Panc1 (cell line): ENCODE data around the gene SYCP1. TPM values are rescaled to one million over a fixed set of nuclear protein-coding genes. Genes with fewer than 3 reads are reported as not detected.
A peak's percentile ranks its signal among the peaks of the same experiment; 100 is the strongest.

Source experiments
- ATAC-seq: fragments of 200-7000 bp; cut with Tn5 transposase; 2 replicates; pipeline ENCODE4 v1.9.1; 2020; ENCODE audit warnings: mild to moderate bottlenecking, moderate library complexity
- BruUV-seq: library from RNA; stranded (reverse); fragments of 400-500 nt; replicated peaks from 2 replicates; lab custom pipeline; 2021; lab: Mats Ljungman, UMichigan
- CTCF ChIA-PET: fragments of 300-600 bp; sonication (Branson Sonifier 250); formaldehyde crosslinking; loops from one replicate; lab custom pipeline; 2022; ENCODE audit warnings: antibody characterized with exemption; lab: Charles Lee
- POLR2A ChIA-PET: fragments of 300-600 bp; sonication (Branson Sonifier 250); formaldehyde crosslinking; loops from one replicate; lab custom pipeline; 2022; ENCODE audit warnings: antibody characterized with exemption; lab: Charles Lee
- DNase-seq: peaks from one replicate; pipeline ENCODE4 v3.0.0-alpha.2; 2010; ENCODE audit warnings: low read depth, low spot score
- H3K27ac ChIP-seq: 2 replicates; pipeline ENCODE4 v1.5.1; 2011; ENCODE audit warnings: mild to moderate bottlenecking, low read length, inconsistent platforms
- H3K27me3 ChIP-seq: fragments of 200-500 bp; sonication (Bioruptor generic); 2 replicates; pipeline ENCODE4 v1.6.0; 2014; ENCODE audit warnings: low read length, inconsistent platforms; ENCODE audit not compliant: control insufficient read depth, insufficient read depth
- H3K36me3 ChIP-seq: fragments of 200-500 bp; sonication (Bioruptor generic); 2 replicates; pipeline ENCODE4 v1.5.1; 2014; ENCODE audit warnings: inconsistent platforms, mild to moderate bottlenecking, low read length, moderate library complexity; ENCODE audit not compliant: control insufficient read depth, insufficient read depth
- H3K4me1 ChIP-seq: 2 replicates; pipeline ENCODE4 v1.5.1; 2011; ENCODE audit warnings: inconsistent platforms, mild to moderate bottlenecking, low read length, moderate library complexity; ENCODE audit not compliant: control insufficient read depth, insufficient read depth
- H3K4me3 ChIP-seq, 2 experiments: 2 replicates each; pipeline ENCODE4 v1.5.1; 2011 to 2012; ENCODE audit warnings: low read depth in 2 of 2, low read length in 2 of 2, mild to moderate bottlenecking in 2 of 2, inconsistent platforms in 1 of 2, moderate library complexity in 1 of 2
- H3K9me3 ChIP-seq: fragments of 200-500 bp; sonication (Bioruptor generic); 2 replicates; pipeline ENCODE4 v1.5.1; 2014; ENCODE audit warnings: low read depth, mild to moderate bottlenecking, inconsistent platforms, low read length, moderate library complexity; ENCODE audit not compliant: control insufficient read depth, insufficient read depth
- POLR2AphosphoS5 ChIP-seq: IDR thresholded peaks from 2 replicates; pipeline ENCODE4 v1.6.1; 2012; ENCODE audit warnings: mild to moderate bottlenecking, low read depth, low read length, moderate library complexity
- SIN3A ChIP-seq: IDR thresholded peaks from 2 replicates; pipeline ENCODE4 v1.6.1; 2012; ENCODE audit warnings: low read depth, mild to moderate bottlenecking, low read length, moderate library complexity, borderline replicate concordance; ENCODE audit not compliant: insufficient read depth
- TCF7L2 ChIP-seq: IDR thresholded peaks from 2 replicates; pipeline ENCODE4 v1.6.1; 2011; ENCODE audit warnings: mild to moderate bottlenecking, low read depth, low read length, inconsistent platforms
- in situ Hi-C: cut with HindIII; loops from 2 replicates; pipeline ENCODE4 v1.10.0; 2016; ENCODE audit warnings: low sequenced_read_pairs, low pct_unique_long_range_greater_than_20kb
- intact Hi-C: fragments of 100-400 bp; cut with micrococcal nuclease; formaldehyde crosslinking; loops from one replicate; pipeline ENCODE4 v1.10.0; 2022; ENCODE audit not compliant: unreplicated experiment
- total RNA-seq: library from RNA; stranded (reverse); gene quantifications from one replicate; pipeline ENCODE4 v1.2.1, GENCODE V29; 2021; ENCODE audit not compliant: unreplicated experiment
- TF ChIP-seq, protein P1 (sequence below), 2 experiments: IDR thresholded peaks; 2 replicates each; pipeline ENCODE4 v1.6.1; 2011 to 2012; ENCODE audit warnings: low read depth in 2 of 2, control low read depth in 1 of 2, low read length in 1 of 2, mild to moderate bottlenecking in 1 of 2, moderate library complexity in 1 of 2; ENCODE audit not compliant: insufficient read depth in 1 of 2
- TF ChIP-seq, protein P2 (sequence below): fragments of 450-650 bp; IDR thresholded peaks from 2 replicates; pipeline ENCODE4 v1.5.1; 2017; ENCODE audit warnings: mild to moderate bottlenecking

The SYCP1 gene
- total RNA-seq, 1 experiment from 2014 or later, result not detected

DNA sequence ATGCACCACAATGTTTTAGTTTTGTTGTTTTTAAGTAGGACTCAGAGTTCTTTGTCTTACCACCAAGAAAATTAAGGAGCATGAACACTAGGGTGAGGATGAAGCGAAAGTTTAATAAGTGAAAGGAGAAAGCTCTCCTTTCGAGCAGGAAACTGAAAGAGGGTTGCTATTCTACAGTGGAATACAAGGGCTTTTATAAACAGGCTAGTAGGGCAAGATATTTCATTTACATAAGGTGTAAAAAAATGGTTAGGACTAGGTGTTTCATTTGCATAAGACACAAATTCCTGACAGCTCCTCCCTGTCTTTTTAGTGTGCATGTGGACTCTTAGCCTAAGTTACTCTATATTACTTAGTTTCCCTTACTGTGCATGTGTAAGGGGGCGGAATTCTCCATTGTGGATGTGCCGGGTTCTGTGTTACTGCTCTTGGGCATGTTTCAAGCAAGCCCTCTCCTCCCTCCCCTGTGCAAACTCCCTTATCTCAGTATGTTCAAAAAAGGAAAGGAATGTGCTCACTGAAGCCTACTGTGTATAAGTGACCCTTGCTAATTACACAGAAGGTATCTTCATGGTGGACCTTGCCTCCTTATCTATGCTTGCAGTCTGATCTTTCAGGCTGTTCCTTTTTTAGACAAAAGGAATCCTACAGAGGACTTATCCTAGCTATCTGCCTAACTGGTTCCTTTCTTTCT lies 182.3 kb downstream of the SYCP1 start:
- CTCF ChIA-PET, result no interaction called here
- no peak for DNase-seq
- H3K36me3 ChIP-seq, result no peaks in the 10 kb centered on the region
- H3K27me3 ChIP-seq, result no peaks in the 10 kb centered on the region; the same call in 1 of the 2 replicates
- no peak for ATAC-seq
- no peaks in the 10 kb centered on the region for H3K9me3 ChIP-seq
- in situ Hi-C loops, result no loop called here
- POLR2A ChIA-PET, result no interaction called here
- no TSS peak for BruUV-seq
- intact Hi-C loops, result no loop called here
- TF ChIP-seq SIN3A (no peak), POLR2AphosphoS5 (no peak), TCF7L2 (no peak)
- TF ChIP-seq, protein P1, sequence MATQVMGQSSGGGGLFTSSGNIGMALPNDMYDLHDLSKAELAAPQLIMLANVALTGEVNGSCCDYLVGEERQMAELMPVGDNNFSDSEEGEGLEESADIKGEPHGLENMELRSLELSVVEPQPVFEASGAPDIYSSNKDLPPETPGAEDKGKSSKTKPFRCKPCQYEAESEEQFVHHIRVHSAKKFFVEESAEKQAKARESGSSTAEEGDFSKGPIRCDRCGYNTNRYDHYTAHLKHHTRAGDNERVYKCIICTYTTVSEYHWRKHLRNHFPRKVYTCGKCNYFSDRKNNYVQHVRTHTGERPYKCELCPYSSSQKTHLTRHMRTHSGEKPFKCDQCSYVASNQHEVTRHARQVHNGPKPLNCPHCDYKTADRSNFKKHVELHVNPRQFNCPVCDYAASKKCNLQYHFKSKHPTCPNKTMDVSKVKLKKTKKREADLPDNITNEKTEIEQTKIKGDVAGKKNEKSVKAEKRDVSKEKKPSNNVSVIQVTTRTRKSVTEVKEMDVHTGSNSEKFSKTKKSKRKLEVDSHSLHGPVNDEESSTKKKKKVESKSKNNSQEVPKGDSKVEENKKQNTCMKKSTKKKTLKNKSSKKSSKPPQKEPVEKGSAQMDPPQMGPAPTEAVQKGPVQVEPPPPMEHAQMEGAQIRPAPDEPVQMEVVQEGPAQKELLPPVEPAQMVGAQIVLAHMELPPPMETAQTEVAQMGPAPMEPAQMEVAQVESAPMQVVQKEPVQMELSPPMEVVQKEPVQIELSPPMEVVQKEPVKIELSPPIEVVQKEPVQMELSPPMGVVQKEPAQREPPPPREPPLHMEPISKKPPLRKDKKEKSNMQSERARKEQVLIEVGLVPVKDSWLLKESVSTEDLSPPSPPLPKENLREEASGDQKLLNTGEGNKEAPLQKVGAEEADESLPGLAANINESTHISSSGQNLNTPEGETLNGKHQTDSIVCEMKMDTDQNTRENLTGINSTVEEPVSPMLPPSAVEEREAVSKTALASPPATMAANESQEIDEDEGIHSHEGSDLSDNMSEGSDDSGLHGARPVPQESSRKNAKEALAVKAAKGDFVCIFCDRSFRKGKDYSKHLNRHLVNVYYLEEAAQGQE (IDR thresholded peaks at IDR 0.05; ENCODE audit: insufficient read depth in 1 of 2, low read depth in 2 of 2, low read length in 1 of 2), result no peak
- TF ChIP-seq, protein P2, sequence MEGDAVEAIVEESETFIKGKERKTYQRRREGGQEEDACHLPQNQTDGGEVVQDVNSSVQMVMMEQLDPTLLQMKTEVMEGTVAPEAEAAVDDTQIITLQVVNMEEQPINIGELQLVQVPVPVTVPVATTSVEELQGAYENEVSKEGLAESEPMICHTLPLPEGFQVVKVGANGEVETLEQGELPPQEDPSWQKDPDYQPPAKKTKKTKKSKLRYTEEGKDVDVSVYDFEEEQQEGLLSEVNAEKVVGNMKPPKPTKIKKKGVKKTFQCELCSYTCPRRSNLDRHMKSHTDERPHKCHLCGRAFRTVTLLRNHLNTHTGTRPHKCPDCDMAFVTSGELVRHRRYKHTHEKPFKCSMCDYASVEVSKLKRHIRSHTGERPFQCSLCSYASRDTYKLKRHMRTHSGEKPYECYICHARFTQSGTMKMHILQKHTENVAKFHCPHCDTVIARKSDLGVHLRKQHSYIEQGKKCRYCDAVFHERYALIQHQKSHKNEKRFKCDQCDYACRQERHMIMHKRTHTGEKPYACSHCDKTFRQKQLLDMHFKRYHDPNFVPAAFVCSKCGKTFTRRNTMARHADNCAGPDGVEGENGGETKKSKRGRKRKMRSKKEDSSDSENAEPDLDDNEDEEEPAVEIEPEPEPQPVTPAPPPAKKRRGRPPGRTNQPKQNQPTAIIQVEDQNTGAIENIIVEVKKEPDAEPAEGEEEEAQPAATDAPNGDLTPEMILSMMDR, result no peak
- H3K27ac ChIP-seq, result no peak overlapping the region
- H3K4me3 ChIP-seq, result no peak overlapping the region
- H3K4me1 ChIP-seq, result no peaks in the 10 kb centered on the region

DNA sequence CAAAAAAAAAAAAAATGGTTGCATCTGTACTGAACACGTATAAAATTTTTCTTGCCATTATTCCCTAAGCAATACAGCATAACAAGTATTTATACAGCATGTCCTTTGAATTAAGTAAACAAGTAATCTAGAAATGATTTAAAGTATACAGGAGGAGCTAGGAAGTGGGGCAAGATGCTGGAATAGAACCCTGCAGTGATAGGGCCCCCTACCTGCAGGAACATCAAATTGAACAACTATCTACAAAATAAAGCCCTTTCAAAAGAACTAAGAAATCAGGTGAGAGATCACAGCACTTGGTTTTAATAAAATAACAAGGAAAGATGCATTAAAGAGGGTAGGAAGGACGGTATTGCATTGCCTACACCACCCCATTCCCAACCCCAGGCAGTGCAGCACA lies 185.8 kb downstream of the SYCP1 start:
- DNase-seq (no peak), ATAC-seq (no peak)
- H3K4me1 ChIP-seq, result no peaks in the 10 kb centered on the region
- TF ChIP-seq SIN3A (no peak), POLR2AphosphoS5 (no peak), TCF7L2 (no peak)
- TF ChIP-seq, protein P2, result peak; percentile 7; the same call in 1 of the 2 replicates
- TF ChIP-seq, protein P1 (IDR thresholded peaks at IDR 0.05; ENCODE audit: insufficient read depth in 1 of 2, low read depth in 2 of 2, low read length in 1 of 2), result no peak
- no peaks in the 10 kb centered on the region for H3K36me3 ChIP-seq
- BruUV-seq, result no TSS peak
- intact Hi-C loops, result no loop called here
- H3K27me3 ChIP-seq, result no peaks in the 10 kb centered on the region; the same call in 1 of the 2 replicates
- ChIA-PET POLR2A (no interaction called here), CTCF (no interaction called here)
- H3K27ac ChIP-seq, result no peak overlapping the region
- H3K4me3 ChIP-seq, result no peak overlapping the region
- no peaks in the 10 kb centered on the region for H3K9me3 ChIP-seq
- in situ Hi-C loops, result no loop called here
